ENCODE data around the gene ENGASE.

Gene ENGASE

GRCh38 chr17:79109584-79109983 is 35.0 kb downstream of the ENGASE start:
- no peak for DNase-seq (ENCODE audit: extremely low read depth, insufficient read length)
- Histone ChIP-seq H3K4me3 (replicated peaks; ENCODE audit: low read depth, low read length) (no peak overlapping the region), H3K27me3 (replicated peaks; ENCODE audit: control insufficient read depth, insufficient read depth, low read length) (peaks cover 3% of the 10 kb centered on the region), H3K36me3 (ENCODE audit: control insufficient read depth, insufficient read depth, low read length) (no peaks in the 10 kb centered on the region)
- peak; percentile 23 for TF ChIP-seq CTCF (IDR thresholded peaks at IDR 0.05; ENCODE audit: insufficient read depth, low read length, poor library complexity, severe bottlenecking)

- DNase-seq (ENCODE audit: extremely low read depth, insufficient read length): no peak
- H3K4me3 ChIP-seq (replicated peaks; ENCODE audit: low read depth, low read length): no peak overlapping the region
- TF ChIP-seq CTCF (IDR thresholded peaks at IDR 0.05; ENCODE audit: insufficient read depth, low read length, poor library complexity, severe bottlenecking): no peak
- no peaks in the 10 kb centered on the region for H3K36me3 ChIP-seq (ENCODE audit: control insufficient read depth, insufficient read depth, low read length)
- H3K27me3 ChIP-seq (replicated peaks; ENCODE audit: control insufficient read depth, insufficient read depth, low read length): peaks cover 3% of the 10 kb centered on the region
Observed at GRCh38 chr17:79111097-79111496, 36.5 kb downstream of the ENGASE start.

- Histone ChIP-seq H3K4me3 (replicated peaks; ENCODE audit: low read depth, low read length) (no peak overlapping the region), H3K36me3 (ENCODE audit: control insufficient read depth, insufficient read depth, low read length) (no peaks in the 10 kb centered on the region), H3K27me3 (replicated peaks; ENCODE audit: control insufficient read depth, insufficient read depth, low read length) (peaks cover 3% of the 10 kb centered on the region)
- TF ChIP-seq CTCF (IDR thresholded peaks at IDR 0.05; ENCODE audit: insufficient read depth, low read length, poor library complexity, severe bottlenecking): no peak
- DNase-seq (ENCODE audit: extremely low read depth, insufficient read length): no peak
Observed at GRCh38 chr17:79112471-79112870, 37.8 kb downstream of the ENGASE start.

GRCh38 chr17:79113699-79114457 is 39.3 kb downstream of the ENGASE start:
- H3K27me3 ChIP-seq (replicated peaks; ENCODE audit: control insufficient read depth, insufficient read depth, low read length): peaks cover 3% of the 10 kb centered on the region
- TF ChIP-seq CTCF (IDR thresholded peaks at IDR 0.05; ENCODE audit: insufficient read depth, low read length, poor library complexity, severe bottlenecking): no peak
- no peaks in the 10 kb centered on the region for H3K36me3 ChIP-seq (ENCODE audit: control insufficient read depth, insufficient read depth, low read length)
- no peak for DNase-seq (ENCODE audit: extremely low read depth, insufficient read length)
- H3K4me3 ChIP-seq (replicated peaks; ENCODE audit: low read depth, low read length): no peak overlapping the region

GRCh38 chr17:79114458-79115301 is 40.1 kb downstream of the ENGASE start:
- no peak for TF ChIP-seq CTCF (IDR thresholded peaks at IDR 0.05; ENCODE audit: insufficient read depth, low read length, poor library complexity, severe bottlenecking)
- Histone ChIP-seq H3K36me3 (ENCODE audit: control insufficient read depth, insufficient read depth, low read length) (no peaks in the 10 kb centered on the region), H3K27me3 (replicated peaks; ENCODE audit: control insufficient read depth, insufficient read depth, low read length) (peaks cover 3% of the 10 kb centered on the region), H3K4me3 (replicated peaks; ENCODE audit: low read depth, low read length) (no peak overlapping the region)
- DNase-seq (ENCODE audit: extremely low read depth, insufficient read length): no peak

All from GM06990 (cell line).